ENCODE data around the gene TERF2IP. TPM values are rescaled to one million over a fixed set of nuclear protein-coding genes. Genes with fewer than 3 reads are reported as not detected.

Gene TERF2IP
- total and polyA plus RNA-seq, 9 of the 15 experiments (the other 6 are each of a cell fraction or from before 2014, with no cell fraction given) = 14.5 to 64.2 (median 47.0) TPM

GRCh38 chr16:75622761-75623605 is 24.6 kb upstream of the TERF2IP start, which contains the start of gene ADAT1 (continued):
- TF ChIP-seq, protein P1, sequence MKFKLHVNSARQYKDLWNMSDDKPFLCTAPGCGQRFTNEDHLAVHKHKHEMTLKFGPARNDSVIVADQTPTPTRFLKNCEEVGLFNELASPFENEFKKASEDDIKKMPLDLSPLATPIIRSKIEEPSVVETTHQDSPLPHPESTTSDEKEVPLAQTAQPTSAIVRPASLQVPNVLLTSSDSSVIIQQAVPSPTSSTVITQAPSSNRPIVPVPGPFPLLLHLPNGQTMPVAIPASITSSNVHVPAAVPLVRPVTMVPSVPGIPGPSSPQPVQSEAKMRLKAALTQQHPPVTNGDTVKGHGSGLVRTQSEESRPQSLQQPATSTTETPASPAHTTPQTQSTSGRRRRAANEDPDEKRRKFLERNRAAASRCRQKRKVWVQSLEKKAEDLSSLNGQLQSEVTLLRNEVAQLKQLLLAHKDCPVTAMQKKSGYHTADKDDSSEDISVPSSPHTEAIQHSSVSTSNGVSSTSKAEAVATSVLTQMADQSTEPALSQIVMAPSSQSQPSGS (CRISPR knock-in tag; IDR thresholded peaks at IDR 0.05) = no peak
- TF ChIP-seq POLR2AphosphoS5 (IDR thresholded peaks at IDR 0.05; ENCODE audit: control insufficient read depth, insufficient read depth, low read depth, low read length) (peak; percentile 85), SREBF1 (IDR thresholded peaks at IDR 0.05; ENCODE audit: borderline replicate concordance, low read depth, low read length) (no peak), GATA2 (CRISPR knock-in tag; IDR thresholded peaks at IDR 0.05) (no peak), FOS (IDR thresholded peaks at IDR 0.05; ENCODE audit: extremely low read depth, insufficient read length) (no peak), ESRRA (IDR thresholded peaks at IDR 0.05; ENCODE audit: borderline replicate concordance, low read depth) (no peak), TCF7L2 (IDR thresholded peaks at IDR 0.05; ENCODE audit: low read depth, low read length) (no peak; the same call in 1 of the 2 replicates), ZNF696 (CRISPR knock-in tag; conservative IDR thresholded peaks at IDR 0.05) (no peak), KAT2B (IDR thresholded peaks at IDR 0.05; ENCODE audit: low read depth, low read length) (no peak), EGR1 (conservative IDR thresholded peaks at IDR 0.05) (no peak), ZNF785 (CRISPR knock-in tag; IDR thresholded peaks at IDR 0.05) (no peak), MXD1 (CRISPR knock-in tag; IDR thresholded peaks at IDR 0.05; ENCODE audit: borderline replicate concordance, poor library complexity, severe bottlenecking) (peak; percentile 74), ZNF311 (CRISPR knock-in tag; IDR thresholded peaks at IDR 0.05) (no peak), STAT5A (IDR thresholded peaks at IDR 0.05; ENCODE audit: borderline replicate concordance, low read length) (no peak), ZNF232 (CRISPR knock-in tag; IDR thresholded peaks at IDR 0.05) (no peak), ZNF699 (CRISPR knock-in tag; IDR thresholded peaks at IDR 0.05; ENCODE audit: insufficient replicate concordance) (no peak), PYGO2 (tag; IDR thresholded peaks at IDR 0.05) (no peak), PRPF4 (IDR thresholded peaks at IDR 0.05; ENCODE audit: insufficient read depth, low read depth, low read length, poor library complexity, severe bottlenecking) (no peak), CREBBP (IDR thresholded peaks at IDR 0.05; ENCODE audit: low read depth, low read length) (no peak), ZNF253 (CRISPR knock-in tag; conservative IDR thresholded peaks at IDR 0.05) (no peak), DMBX1 (CRISPR knock-in tag; IDR thresholded peaks at IDR 0.05; ENCODE audit: borderline replicate concordance) (no peak), TGIF2 (CRISPR knock-in tag; IDR thresholded peaks at IDR 0.05) (peak; percentile 100), ZNF668 (CRISPR knock-in tag; IDR thresholded peaks at IDR 0.05) (no peak), NR3C1 (CRISPR knock-in tag; IDR thresholded peaks at IDR 0.05) (no peak), MAFK (IDR thresholded peaks at IDR 0.05; ENCODE audit: low read length) (no peak; the same call in 1 of the 2 replicates)
- TF ChIP-seq, protein P2, sequence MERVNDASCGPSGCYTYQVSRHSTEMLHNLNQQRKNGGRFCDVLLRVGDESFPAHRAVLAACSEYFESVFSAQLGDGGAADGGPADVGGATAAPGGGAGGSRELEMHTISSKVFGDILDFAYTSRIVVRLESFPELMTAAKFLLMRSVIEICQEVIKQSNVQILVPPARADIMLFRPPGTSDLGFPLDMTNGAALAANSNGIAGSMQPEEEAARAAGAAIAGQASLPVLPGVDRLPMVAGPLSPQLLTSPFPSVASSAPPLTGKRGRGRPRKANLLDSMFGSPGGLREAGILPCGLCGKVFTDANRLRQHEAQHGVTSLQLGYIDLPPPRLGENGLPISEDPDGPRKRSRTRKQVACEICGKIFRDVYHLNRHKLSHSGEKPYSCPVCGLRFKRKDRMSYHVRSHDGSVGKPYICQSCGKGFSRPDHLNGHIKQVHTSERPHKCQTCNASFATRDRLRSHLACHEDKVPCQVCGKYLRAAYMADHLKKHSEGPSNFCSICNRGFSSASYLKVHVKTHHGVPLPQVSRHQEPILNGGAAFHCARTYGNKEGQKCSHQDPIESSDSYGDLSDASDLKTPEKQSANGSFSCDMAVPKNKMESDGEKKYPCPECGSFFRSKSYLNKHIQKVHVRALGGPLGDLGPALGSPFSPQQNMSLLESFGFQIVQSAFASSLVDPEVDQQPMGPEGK (CRISPR knock-in tag; IDR thresholded peaks at IDR 0.05; ENCODE audit: borderline replicate concordance) = no peak

Data from K562 (cell line).